GM21367 (cell line): Measurements from ENCODE around the gene SSX2IP.
A peak's percentile ranks its signal among the peaks of the same experiment; 100 is the strongest.
"Not testable (repeated sequence)": the region's sequence is repeated elsewhere in the genome, so short reads cannot be mapped to it uniquely, and the experiment has no call there.

Experiments used
- ATAC-seq: cut with Tn5 transposase; IDR thresholded peaks from one replicate; pipeline ENCODE4 v1.9.1; 2021; ENCODE audit not compliant: unreplicated experiment

SSX2IP gene, protein sequence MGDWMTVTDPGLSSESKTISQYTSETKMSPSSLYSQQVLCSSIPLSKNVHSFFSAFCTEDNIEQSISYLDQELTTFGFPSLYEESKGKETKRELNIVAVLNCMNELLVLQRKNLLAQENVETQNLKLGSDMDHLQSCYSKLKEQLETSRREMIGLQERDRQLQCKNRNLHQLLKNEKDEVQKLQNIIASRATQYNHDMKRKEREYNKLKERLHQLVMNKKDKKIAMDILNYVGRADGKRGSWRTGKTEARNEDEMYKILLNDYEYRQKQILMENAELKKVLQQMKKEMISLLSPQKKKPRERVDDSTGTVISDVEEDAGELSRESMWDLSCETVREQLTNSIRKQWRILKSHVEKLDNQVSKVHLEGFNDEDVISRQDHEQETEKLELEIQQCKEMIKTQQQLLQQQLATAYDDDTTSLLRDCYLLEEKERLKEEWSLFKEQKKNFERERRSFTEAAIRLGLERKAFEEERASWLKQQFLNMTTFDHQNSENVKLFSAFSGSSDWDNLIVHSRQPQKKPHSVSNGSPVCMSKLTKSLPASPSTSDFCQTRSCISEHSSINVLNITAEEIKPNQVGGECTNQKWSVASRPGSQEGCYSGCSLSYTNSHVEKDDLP

DNA sequence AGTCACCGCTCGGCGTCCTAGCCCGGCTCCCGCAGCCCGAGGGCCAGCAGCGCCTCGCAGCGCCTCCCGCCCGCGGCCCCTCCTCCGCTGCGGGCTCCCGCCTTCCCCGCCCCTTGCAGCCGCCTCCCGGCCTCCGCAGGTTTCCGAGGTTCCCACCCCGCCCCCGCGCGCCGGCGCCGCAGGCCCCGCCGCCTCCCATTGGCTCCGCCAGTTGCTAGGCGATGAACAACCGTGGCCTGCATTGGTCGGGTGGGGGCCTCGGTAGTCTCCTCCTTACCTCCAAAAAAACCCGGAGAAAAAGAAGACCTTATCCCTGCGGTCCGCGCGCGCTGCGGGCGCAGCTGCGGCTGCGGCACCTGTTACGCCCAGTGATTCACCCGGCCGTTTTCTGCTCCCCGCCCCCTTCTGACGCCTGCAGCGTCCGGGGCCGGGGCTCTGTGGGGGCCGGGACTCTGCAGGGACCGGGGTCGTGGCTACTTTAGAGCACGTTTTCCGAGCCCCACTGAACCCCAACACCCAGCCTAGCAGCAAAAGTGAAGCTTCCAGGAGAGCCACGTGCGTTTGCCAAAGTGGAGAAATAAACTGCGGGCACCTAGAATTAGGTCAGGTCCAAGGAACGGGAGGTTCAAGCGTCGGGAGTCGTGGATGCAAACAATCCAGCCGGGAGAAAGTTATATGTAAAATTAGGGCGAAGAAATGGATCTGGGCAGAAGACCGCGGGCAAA lies at the start of gene SSX2IP:
SSX2IP (minus strand) TSS at position 65 of the 725 bp plus-strand sequence. CDS start 19,242 bp downstream, outside the sequence.
- peak; percentile 92 for ATAC-seq

DNA sequence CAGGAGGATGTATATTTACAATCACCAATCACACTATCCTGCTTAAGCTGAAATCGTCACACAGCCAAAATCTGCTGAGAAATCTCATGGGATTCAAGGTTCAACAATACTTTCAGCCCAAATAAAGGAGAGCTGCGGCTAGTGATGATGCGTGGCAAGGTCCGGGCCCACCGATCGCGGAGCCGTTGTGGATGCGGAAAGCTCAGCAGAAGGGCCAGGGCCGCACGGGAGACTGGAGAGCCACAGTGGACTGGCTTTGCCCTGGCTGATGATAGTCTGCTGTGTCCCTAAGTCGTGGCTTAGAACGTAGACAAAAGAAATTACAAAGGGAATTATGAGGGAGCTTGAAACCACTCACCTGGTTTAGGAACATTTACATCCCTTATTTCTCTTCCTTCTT lies 48.0 kb upstream of the SSX2IP start:
- ATAC-seq, result no peak

GRCh38 chr1:84737590-84737989 lies 47.3 kb upstream of the SSX2IP start:
- ATAC-seq, result no peak

- ATAC-seq, result no peak
Measured at GRCh38 chr1:84736944-84737343, 46.7 kb upstream of the SSX2IP start.

- ATAC-seq, result no peak
Measured at GRCh38 chr1:84736445-84736844, 46.2 kb upstream of the SSX2IP start.

- ATAC-seq, result no peak
Measured at GRCh38 chr1:84735483-84735882, 45.2 kb upstream of the SSX2IP start.

- ATAC-seq, result no peak
Measured at GRCh38 chr1:84732520-84732919, 42.3 kb upstream of the SSX2IP start.

DNA sequence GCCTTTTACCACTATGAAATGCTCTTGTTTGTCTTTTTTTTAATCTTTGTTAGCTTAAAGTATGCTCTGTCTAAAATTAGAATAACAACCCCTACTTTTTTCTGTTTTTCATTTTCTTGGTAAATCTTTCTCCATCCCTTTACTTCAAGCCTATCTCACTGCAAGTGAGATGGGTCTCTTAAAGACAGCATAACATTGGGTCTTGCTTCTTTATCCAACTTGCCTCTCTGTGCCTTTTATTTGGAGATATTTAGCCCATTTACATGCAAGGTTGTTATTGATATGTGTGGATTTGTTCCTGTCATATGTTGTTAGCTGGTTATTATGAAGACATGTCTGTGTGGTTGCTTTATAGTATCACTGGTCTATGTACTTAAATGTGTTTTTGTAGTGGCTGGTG lies 41.3 kb upstream of the SSX2IP start:
- ATAC-seq, result no peak

GRCh38 chr1:84727711-84728110 lies 37.5 kb upstream of the SSX2IP start:
- not testable (repeated sequence) for ATAC-seq

- no peak for ATAC-seq
Measured at GRCh38 chr1:84726593-84727499, 36.6 kb upstream of the SSX2IP start.

- no peak for ATAC-seq
Measured at GRCh38 chr1:84724128-84724860, 34.0 kb upstream of the SSX2IP start.

- ATAC-seq, result no peak
Measured at GRCh38 chr1:84722794-84723193, 32.5 kb upstream of the SSX2IP start.

- ATAC-seq, result not testable (repeated sequence)
Measured at GRCh38 chr1:84721872-84722271, 31.6 kb upstream of the SSX2IP start.

- no peak for ATAC-seq
Measured at GRCh38 chr1:84721152-84721551, 30.9 kb upstream of the SSX2IP start.

GRCh38 chr1:84720221-84720780 lies 30.0 kb upstream of the SSX2IP start:
- ATAC-seq, result no peak

- ATAC-seq, result no peak
Measured at GRCh38 chr1:84719543-84720217, 29.4 kb upstream of the SSX2IP start.

DNA sequence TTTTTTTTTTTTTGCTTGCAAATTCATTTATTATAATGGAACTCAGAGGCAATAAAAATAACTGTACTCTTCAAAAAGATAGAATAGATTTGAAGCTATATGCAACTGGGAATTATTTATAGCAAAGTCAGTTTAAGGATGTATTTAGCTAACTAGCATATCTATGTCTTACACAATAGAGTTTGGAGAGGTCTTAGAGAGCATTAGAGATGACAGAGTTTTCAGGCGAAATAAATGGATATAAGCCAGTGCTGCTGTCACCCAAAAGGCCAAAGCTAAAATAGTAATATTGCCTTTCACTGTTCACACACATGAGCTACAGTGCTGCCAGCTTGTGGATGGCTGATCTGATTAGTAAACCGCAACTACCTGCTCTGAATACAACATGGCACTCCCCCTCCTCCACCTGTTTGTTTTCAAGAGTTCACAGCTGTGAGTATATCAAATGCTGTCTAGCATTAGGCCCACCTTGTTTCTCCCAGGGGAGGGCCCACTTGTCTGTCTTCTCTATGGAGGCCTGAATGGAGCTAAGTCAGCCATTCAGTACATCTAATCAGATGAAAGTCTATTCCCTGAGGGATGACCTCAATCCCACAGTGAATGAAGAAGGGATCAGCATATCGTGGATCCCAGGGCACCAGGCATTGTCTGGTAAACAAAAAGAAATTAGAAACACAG lies 25.2 kb upstream of the SSX2IP start:
- ATAC-seq, result no peak

DNA sequence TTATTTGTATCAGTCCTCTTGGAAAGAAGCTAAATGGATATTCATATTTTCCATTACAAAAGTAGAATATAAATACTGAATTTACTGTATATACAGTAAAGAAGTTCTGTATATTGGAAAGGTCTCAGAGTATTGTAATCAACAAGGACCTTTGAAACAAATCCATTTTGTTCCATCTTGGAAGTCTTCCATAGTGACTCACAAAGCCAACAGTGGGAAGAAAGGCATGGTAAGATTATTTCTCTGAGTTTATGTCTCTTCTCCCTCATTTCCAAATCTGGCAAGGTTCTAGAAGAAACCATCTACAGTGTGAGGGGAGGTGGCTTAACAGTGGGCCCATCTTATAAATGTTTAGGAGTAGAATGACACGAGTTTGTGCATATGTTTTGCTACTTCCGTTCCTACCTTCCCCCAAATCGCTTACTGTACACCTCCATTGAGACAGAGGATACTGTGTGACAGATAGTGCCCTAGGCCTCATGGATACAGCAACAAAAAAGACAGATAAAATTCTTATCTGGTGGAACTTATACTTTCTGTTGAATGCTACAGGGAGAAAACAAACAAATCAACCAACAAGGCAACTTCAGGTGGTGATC lies 22.1 kb upstream of the SSX2IP start:
- no peak for ATAC-seq
